Anterior cingulate cortex (tissue), 58 donors: Measurements from ENCODE around the gene PCSK4.

Experiments
- DNase-seq, 58 donors: peaks; one replicate each; lab custom pipeline; 2025; lab: John Stamatoyannopoulos, UW

PCSK4 gene

DNA sequence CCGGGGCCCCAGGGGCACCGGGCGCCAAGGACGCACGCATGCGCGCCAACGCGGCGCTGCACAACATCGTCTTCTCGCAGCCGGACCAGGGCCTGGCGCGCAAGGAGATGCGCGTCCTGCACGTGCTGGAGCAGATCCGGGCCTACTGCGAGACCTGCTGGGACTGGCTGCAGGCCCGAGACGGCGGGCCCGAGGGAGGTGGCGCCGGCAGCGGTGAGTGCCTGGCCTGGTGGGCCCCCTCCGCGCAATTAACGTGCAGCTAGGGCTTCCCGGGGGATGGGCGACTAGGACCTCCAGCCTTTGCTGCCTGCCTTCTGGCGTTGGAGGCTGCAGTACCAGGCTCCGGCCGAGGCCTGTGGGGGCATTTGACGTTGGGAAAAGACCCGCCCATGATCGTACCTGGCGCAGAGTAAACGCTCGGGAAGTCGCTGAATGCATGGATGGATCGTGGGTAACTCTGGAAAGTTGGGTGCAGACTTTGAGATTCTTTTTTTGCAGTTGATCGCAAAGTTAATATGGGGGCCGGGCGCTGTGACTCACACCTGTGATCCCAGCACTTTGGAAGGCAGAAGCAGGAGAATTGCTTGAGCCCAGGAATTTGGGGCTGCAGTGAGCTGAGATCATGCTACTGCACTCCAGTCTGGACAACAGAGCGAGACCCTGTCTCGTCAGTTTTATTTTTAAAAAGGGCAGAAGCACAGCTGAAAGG lies 33.0 kb downstream of the PCSK4 start:
- DNase-seq = no peak

DNA sequence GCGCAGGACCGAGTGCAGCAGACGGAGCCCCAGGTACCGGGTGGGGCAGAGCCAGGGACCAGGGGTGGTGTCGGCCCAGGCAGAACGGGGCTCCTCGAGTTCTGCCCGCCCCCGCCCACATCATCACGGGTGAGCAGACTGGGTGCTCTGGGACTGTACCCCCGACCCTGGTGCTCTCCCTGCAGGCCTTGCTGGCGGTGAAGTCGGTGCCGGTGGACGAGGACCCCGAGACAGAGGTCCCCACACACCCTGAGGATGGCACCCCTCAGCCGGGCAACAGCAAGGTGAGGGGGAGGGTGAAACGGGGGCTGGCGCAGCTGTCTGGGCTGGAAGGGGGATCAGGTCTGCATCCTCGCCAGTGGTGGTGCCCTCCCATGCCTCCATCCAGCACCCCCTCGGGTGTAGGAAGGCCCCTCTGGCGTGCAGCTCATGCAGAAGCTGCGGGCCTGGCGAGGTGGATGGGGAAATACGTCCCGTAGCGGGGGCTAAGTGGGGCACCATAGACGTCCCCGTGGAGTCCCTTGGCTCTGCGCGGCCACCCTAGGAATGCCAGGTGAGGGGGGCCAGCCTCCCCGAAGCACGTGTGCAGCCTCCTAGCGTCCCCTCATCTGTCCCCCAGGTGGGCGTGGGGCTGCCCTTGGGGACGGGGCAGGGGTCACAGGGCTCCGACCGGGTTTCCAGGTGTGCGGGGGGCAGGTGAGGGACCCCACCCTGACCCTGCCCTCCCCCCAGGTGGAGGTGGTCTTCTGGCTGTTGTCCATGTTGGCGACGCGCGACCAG lies 33.8 kb downstream of the PCSK4 start:
- no peak for DNase-seq

GRCh38 chr19:1455336-1456120 lies 34.6 kb downstream of the PCSK4 start:
- peak in 14 of 58 donors; percentile 8 to 73 (median 28) for DNase-seq

DNA sequence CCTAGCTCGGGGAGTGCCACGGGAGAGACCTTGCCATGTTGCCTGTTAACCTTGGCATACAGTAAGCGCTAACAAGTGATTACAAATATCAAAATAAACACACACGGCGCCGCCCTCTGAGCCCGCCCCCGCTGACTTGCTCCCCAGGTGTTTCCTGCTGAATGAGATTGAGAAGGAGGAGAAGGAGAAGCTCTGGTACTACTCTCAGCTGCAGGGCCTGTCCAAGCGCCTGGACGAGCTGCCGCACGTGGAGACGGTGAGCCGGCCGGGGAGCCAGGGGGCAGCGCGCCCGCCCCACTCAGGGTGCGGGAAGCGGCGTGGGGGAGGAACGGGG lies 35.2 kb downstream of the PCSK4 start:
- no peak for DNase-seq

DNA sequence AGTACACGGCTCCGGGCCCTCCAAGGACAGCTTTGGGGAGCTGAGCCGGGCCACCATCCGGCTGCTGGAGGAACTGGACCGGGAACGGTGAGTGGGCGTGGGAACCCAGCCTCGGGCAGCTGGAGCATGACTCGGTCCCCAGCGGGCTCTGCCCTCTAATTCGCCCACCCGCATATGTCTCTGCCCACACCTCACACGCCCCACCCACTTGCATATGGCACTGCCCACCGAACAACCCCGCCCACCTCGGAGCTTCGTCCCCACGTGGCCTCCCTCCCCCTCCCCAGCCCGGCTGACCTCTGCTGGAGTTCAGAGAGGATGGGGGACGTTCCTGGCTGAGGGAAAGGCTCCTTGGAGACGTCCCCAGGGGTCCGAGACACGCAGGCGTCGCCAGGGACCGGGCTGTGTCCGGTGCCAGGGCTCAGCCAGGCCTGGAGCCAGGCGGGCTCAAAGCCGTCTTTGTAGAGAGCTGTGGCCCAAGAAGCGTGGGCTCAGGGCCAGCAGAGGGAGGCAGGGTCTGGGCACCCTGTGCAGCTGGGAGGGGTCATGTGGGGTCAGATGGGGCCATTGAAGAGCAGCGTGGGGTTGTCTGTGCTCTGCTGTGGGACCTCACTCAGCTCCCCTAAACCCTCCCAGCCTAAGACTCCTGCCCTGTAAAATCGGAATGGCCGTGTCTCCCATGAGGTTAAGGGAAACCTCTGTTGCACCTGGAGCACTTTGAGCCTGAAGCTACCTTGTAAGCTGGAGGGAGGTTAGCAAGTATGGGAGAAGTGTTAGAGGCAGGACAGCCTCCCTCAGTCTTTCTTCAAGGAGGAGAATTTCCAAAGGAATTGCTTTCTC lies 36.4 kb downstream of the PCSK4 start:
- DNase-seq = peak; percentile 37 to 98 (median 93)

- DNase-seq = peak in 2 of 58 donors; percentile 24 to 54
Measured at GRCh38 chr19:1452802-1453524, 37.2 kb downstream of the PCSK4 start.

GRCh38 chr19:1451916-1452801 lies 38.0 kb downstream of the PCSK4 start:
- peak in 57 of 58 donors; percentile 13 to 90 (median 71) for DNase-seq

GRCh38 chr19:1450735-1451731 lies 39.1 kb downstream of the PCSK4 start:
- peak in 42 of 58 donors; percentile 21 to 85 (median 55) for DNase-seq

DNA sequence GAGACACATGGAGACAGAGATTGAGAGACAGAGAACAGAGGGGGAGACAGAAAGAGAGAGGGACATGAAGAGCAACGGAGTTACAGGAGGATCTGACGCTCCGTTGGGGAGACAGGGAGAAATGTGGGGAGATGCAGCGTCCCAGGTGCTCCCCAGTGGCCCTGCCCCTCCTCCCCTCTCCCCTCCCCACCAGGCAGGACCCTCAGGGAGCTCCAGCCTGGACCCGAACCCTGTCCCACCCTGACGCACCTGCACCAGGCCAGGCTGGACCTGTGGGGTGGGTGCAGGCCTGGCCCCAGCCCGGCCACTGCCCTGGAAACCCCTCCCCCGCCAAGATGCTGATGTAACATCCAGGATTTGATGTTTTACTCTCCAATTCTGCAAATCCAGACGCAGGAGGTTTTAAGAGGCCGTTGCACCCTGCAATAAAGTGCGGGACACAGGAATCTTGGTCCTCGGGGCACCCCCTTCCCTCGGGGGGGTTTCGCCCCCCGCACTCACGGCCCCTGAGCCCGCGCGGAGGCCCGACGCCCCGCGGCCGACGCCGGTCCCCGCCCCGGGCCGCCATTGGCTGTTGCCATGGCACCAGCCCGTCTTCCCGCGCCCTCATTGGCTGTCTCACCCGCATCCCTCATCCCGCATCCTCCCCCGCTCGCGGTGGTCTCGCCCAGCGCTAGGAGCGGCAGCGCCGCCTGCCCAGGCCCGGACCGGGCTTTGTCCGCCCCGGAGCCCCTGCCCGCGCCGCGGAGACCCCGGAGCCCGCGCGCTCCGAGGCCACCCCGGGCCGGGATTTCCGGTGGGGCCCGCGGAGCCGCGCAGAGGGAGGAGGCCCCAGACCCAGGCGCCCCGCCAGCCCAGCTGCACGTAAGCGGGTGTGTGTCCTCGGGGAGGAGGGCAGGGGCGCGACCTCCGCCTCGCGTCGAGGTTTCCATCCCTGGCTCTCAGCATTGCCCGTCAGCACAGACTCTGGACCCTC lies 40.4 kb downstream of the PCSK4 start, which contains the start of gene APC2:
APC2 (plus strand) TSS at position 655 of the 976 bp plus-strand sequence. CDS start 2,881 bp downstream, outside the sequence.
- DNase-seq = peak; percentile 32 to 93 (median 82)

- no peak for DNase-seq
Measured at GRCh38 chr19:1447944-1448343, 42.2 kb downstream of the PCSK4 start.

GRCh38 chr19:1447504-1447903 lies 42.6 kb downstream of the PCSK4 start:
- no peak for DNase-seq

GRCh38 chr19:1446713-1447481 lies 43.3 kb downstream of the PCSK4 start:
- DNase-seq = peak in 4 of 58 donors; percentile 16 to 52 (median 30)

DNA sequence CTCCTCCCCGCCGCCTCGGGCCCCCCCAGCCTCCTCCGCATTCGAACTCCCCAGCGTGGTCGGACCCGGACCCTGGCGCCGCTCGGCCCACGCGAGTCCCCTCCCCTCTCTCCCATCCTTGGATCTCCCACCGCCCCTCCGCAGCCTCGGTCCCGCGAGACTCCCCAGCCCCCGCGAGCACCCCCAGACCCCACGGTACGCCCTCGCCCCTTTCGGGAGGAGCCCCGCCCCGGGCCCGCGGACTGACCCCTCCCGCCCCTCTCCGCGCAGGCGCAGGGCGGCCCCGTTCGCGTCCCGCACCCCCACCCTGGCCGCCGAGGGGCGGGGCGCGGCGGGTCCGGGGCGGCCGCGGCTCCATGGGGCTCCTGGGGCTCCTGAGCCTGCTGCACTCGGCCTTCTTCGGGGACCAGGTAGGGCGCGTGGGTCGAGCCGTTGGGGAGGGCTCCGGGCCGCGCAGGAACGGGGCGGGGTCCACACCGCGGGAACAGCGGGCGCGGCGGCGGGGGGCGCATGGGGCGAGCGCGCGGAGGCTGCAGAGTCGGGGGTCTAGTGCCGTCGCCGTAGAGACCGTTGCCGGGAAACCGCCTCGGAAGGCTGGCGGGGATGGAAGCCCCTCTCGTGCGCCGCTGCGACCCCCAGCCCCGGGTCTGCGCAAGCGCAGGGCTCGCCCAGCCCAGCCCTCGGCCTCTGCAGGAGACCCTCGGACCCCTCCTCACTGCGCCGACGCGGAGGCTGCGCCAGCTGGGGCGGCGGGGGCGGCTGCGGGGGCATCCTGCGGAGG lies 44.0 kb downstream of the PCSK4 start:
- DNase-seq = peak in 48 of 58 donors; percentile 17 to 77 (median 49)
